Astrocyte of the spinal cord (primary cell): ENCODE measurements around the gene SCAMP2.

Experiments used
- DNase-seq: peaks from one replicate; pipeline ENCODE4 v3.0.0; 2011; ENCODE audit warnings: low read depth, low spot score
- H3K4me3 ChIP-seq: 2 replicates; pipeline ENCODE4 v1.5.1; 2011; ENCODE audit warnings: low read depth, mild to moderate bottlenecking, low read length, moderate library complexity
- in situ Hi-C: cut with HindIII; loops from 2 replicates; pipeline ENCODE4 v1.10.0; 2017; ENCODE audit warnings: low sequenced_read_pairs
- TF ChIP-seq, protein P1 (sequence below): IDR thresholded peaks from 2 replicates; pipeline ENCODE4 v1.5.1; 2012; ENCODE audit warnings: low read depth, mild to moderate bottlenecking, low read length, inconsistent platforms

Gene SCAMP2

DNA sequence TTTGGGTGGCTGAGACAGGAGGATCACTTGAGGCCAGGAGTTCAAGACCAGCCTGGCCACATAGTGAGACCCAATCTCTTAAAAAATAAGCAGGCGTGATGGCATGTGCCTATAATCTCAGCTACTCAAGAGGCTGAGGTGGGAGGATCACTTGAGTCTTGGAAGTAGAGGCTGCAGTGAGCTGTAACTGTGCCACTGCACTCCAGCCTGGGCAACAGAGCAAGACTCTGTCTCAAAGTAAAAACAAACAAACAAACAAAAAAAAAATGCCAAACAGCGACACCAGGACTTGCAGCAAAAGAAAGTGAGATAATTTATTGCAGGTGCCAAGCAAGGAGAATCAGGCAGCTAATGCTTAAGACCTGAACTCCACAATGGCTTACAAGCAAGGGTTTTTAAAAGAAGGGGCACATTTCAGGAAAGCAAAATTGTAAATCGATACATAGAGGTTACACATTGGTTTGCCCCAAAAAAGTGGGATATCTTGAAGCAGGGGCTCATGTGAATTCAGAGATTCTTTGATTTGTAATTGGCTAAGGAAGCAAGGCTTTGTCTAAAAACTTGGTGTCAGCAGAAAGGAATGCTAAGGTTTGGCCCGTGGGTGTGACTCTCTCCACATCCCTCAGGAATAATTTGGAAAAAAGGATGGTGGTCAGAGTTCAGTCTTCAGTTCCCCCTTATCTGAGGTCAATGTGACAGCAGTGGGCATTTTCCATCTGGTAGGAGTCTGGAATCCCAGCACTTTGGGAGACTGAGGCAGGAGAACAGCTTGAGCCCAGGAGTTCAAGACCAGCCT, 11.5 kb upstream of the SCAMP2 start:
- in situ Hi-C loops: no loop called here

DNA sequence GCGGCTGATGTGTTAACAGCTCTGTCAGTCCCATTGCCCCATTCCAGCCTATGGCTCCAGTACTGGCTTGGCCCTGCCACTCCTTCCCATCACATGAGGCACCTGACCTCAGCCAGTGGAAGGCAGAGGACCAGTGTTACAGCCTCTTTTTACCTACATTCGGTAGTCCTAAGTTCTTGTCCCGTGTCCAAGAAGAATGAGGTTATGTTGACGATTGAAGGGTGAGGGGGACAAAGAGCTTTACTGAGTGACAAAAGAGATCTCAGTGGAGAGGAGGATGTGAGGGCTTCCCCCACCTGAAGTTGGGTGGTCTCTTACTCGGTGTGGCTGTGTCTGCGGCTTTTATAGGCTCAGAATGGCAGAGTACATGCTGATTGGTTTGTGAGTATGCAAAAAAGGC, 9.4 kb upstream of the SCAMP2 start:
- in situ Hi-C loops: no loop called here

More for the DNA sequence above, 11.5 kb upstream of the SCAMP2 start:
- no peak overlapping the region for H3K4me3 ChIP-seq
- TF ChIP-seq, protein P1, sequence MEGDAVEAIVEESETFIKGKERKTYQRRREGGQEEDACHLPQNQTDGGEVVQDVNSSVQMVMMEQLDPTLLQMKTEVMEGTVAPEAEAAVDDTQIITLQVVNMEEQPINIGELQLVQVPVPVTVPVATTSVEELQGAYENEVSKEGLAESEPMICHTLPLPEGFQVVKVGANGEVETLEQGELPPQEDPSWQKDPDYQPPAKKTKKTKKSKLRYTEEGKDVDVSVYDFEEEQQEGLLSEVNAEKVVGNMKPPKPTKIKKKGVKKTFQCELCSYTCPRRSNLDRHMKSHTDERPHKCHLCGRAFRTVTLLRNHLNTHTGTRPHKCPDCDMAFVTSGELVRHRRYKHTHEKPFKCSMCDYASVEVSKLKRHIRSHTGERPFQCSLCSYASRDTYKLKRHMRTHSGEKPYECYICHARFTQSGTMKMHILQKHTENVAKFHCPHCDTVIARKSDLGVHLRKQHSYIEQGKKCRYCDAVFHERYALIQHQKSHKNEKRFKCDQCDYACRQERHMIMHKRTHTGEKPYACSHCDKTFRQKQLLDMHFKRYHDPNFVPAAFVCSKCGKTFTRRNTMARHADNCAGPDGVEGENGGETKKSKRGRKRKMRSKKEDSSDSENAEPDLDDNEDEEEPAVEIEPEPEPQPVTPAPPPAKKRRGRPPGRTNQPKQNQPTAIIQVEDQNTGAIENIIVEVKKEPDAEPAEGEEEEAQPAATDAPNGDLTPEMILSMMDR: no peak
- no peak for DNase-seq

DNA sequence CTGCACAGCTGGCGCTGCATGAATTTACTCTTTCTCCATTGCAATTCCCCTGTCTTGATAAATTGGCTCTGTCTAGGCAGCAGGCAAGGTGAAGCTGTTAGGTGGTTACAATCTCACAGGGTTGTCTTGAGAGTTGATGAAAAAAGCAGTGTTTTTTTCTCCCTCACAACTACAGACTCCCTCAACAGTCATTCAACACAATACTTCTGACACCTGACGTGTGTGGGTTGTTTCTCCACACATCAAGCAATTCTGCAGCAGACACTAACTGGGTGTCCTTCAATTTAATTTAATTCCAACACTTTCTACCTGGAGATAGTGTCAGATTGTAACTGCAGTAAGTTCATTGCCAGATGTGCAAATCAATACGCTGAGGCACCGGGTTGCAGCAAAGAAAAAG, 5.1 kb upstream of the SCAMP2 start:
- TF ChIP-seq, protein P1: no peak
- no peak overlapping the region for H3K4me3 ChIP-seq
- no peak for DNase-seq
- in situ Hi-C loops: no loop called here

More for the DNA sequence above, 9.4 kb upstream of the SCAMP2 start:
- DNase-seq: no peak
- H3K4me3 ChIP-seq: no peak overlapping the region
- TF ChIP-seq, protein P1: no peak

DNA sequence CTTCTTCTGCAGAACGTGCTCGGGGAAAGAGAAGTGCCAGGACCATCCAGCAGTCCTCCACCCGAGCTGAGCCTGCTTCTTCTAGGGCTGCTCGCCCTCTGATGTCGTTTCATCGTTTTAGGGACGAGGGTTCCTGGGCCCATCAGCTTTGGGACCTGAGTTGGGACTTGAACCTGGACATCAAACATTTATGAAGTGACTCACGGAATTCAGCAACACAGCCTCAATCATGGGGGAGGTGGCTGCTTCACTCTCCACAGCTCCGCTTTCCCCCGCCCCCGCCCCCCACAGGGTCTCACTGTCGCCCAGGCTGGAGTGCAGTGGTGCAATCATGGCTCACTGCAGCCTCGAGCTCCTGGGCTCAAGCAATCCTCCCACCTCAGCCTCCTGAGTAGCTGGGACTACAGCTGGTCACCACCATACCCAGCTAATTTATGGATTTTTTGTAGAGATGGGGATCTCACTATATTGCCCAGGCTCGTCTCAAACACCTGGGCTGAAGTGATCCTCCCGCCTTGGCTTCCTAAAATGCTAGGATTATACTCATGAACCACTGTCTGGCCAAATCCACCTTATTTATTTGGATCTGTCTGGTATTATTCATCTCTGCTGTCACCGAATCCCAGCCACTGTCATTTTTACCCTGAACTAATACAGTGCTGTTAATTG, 725 bp upstream of the SCAMP2 start:
- TF ChIP-seq, protein P1: no peak
- in situ Hi-C loops: no loop called here
- no peak for DNase-seq
- peak overlapping the region; percentile 85 for H3K4me3 ChIP-seq

DNA sequence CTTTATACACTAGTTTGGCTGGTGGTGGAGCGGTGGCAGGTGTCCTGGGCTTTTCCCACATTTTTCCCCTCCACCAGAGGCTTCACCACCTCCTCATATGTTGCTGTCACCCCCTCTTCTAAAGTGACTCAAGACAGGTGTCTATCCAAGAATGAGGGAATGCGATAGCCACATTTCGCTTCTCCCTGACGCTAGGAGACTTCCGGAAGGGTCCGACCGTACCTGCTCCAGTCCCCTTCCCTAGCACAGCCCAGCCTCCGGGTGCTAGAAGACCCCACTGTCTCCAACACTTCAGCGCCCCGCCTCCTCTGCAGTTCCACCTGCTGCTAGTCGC, 496 bp downstream of the SCAMP2 start:
- H3K4me3 ChIP-seq: peak overlapping the region; percentile 85
- TF ChIP-seq, protein P1: no peak
- in situ Hi-C loops: no loop called here
- no peak for DNase-seq

DNA sequence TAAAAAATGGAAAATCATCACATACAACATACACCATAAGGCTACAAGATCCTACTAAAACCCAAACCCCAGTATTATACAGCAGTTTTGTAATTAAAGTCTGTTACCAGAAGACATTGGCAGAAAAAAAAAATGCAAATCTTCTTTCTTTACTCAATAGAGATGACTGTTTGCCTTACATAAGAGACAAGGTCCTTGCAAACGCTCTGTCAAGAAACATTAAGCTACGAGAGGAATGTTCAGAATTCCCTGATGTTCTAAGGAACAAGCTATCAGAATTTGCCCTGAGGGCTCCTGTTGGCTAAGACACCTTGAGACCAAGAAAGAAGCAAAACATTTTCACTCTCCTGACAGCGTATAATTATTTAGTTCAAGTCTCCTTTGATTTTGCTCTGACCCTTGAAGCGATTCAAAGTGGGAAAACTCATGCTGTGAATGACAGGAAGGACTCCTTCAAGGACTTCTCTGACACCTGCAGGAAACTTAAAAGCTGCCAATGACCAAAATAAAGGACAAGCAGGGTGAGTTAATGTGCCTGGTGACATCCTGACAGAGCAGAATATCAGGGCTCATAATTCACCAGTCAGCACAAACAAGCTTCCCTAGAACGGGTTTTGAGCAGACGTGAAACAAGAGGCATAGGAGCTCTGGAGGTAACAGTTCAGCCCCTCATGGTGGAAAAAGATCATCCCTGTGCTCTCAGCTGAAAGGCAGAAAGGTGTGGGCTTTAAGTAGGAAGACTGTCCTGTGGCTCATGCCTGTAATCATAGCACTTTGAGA, 2.5 kb downstream of the SCAMP2 start:
- DNase-seq: no peak
- in situ Hi-C loops: no loop called here
- no peak overlapping the region for H3K4me3 ChIP-seq
- TF ChIP-seq, protein P1: no peak
